Neural cell (in vitro differentiated cells): ENCODE data around the gene ADGRG3. TPM values are rescaled to one million over a fixed set of nuclear protein-coding genes. Genes with fewer than 3 reads are reported as not detected.

ENCODE experiments used
- H2AFZ ChIP-seq: fragments of 200-600, 300-800 bp; sonication (generic), shearing (Covaris generic); 2 replicates; pipeline ENCODE4 v1.6.0; 2014; ENCODE audit warnings: low read depth, mild to moderate bottlenecking, antibody characterized with exemption, low read length, moderate library complexity
- H3F3A ChIP-seq: fragments of 200-600 bp; shearing (Covaris generic); 2 replicates; pipeline ENCODE4 v1.6.1; 2016; ENCODE audit warnings: mild to moderate bottlenecking, moderate library complexity, mixed read lengths, antibody characterized with exemption, low read length; ENCODE audit not compliant: insufficient read depth, poor library complexity, severe bottlenecking
- H3K27ac ChIP-seq: fragments of 200-600, 300-800 bp; sonication (generic), shearing (Covaris generic); 2 replicates; pipeline ENCODE4 v1.5.1; 2014; ENCODE audit warnings: mild to moderate bottlenecking, low read length, moderate library complexity
- H3K27me3 ChIP-seq: fragments of 300-800, 200-600 bp; sonication (generic), shearing (Covaris generic); 2 replicates; pipeline ENCODE4 v1.6.0; 2014; ENCODE audit warnings: mild to moderate bottlenecking, low read depth, low read length, moderate library complexity; ENCODE audit not compliant: insufficient read depth
- H3K36me3 ChIP-seq: fragments of 300-800, 200-600 bp; sonication (generic), shearing (Covaris generic); 2 replicates; pipeline ENCODE4 v1.5.1; 2014; ENCODE audit warnings: mild to moderate bottlenecking, antibody characterized with exemption, low read length, moderate library complexity; ENCODE audit not compliant: insufficient read depth
- H3K4me2 ChIP-seq: fragments of 300-800, 200-600 bp; sonication (generic), shearing (Covaris generic); 2 replicates; pipeline ENCODE4 v1.6.0; 2014; ENCODE audit warnings: mild to moderate bottlenecking, low read length
- H3K4me3 ChIP-seq: fragments of 300-800, 200-600 bp; sonication (generic), shearing (Covaris generic); 2 replicates; pipeline ENCODE4 v1.5.1; 2014; ENCODE audit warnings: mild to moderate bottlenecking, low read length, moderate library complexity
- H3K79me2 ChIP-seq: fragments of 200-600 bp; shearing (Covaris generic); replicated peaks from 2 replicates; pipeline ENCODE4 v1.6.0; 2014; ENCODE audit warnings: mild to moderate bottlenecking, low read length, moderate library complexity; ENCODE audit not compliant: insufficient read depth
- H3K9ac ChIP-seq: fragments of 300-800, 200-600 bp; sonication (generic), shearing (Covaris generic); 2 replicates; pipeline ENCODE4 v1.6.1; 2016; ENCODE audit warnings: mild to moderate bottlenecking, low read length, mixed read lengths
- H3K9me2 ChIP-seq: fragments of 200-600 bp; shearing (Covaris generic); 2 replicates; pipeline ENCODE4 v1.6.1; 2016; ENCODE audit warnings: mild to moderate bottlenecking, low read length, mixed read lengths; ENCODE audit not compliant: insufficient read depth
- H3K9me3 ChIP-seq: fragments of 200-600, 300-800 bp; sonication (generic), shearing (Covaris generic); 2 replicates; pipeline ENCODE4 v1.6.1; 2016; ENCODE audit warnings: mild to moderate bottlenecking, mixed run types, low read length, moderate library complexity, mixed read lengths
- H4K20me1 ChIP-seq: fragments of 200-600 bp; shearing (Covaris generic); 2 replicates; pipeline ENCODE4 v1.6.1; 2016; ENCODE audit warnings: mild to moderate bottlenecking, mixed run types; ENCODE audit not compliant: insufficient read depth
- CTCF ChIP-seq: fragments of 450-650 bp; IDR thresholded peaks from 2 replicates; pipeline ENCODE4 v1.5.1; 2014; ENCODE audit warnings: antibody characterized with exemption, mild to moderate bottlenecking, moderate library complexity; ENCODE audit not compliant: poor library complexity, severe bottlenecking
- EP300 ChIP-seq: fragments of 450-650 bp; conservative IDR thresholded peaks from 2 replicates; pipeline ENCODE4 v1.6.1; 2014; ENCODE audit warnings: antibody characterized with exemption, mild to moderate bottlenecking, moderate library complexity; ENCODE audit not compliant: poor library complexity, severe bottlenecking
- EZH2 ChIP-seq: fragments of 200-600, 300-800 bp; shearing (Covaris generic), sonication (generic); IDR thresholded peaks from 2 replicates; pipeline ENCODE4 v1.6.1; 2014; ENCODE audit warnings: antibody characterized with exemption, low read length, borderline replicate concordance, mild to moderate bottlenecking; ENCODE audit not compliant: insufficient read depth, poor library complexity, severe bottlenecking
- MXI1 ChIP-seq: fragments of 450-650 bp; conservative IDR thresholded peaks from 2 replicates; pipeline ENCODE4 v1.6.1; 2014; ENCODE audit warnings: antibody characterized with exemption, mild to moderate bottlenecking; ENCODE audit not compliant: poor library complexity, severe bottlenecking
- POLR2AphosphoS5 ChIP-seq: IDR thresholded peaks from 2 replicates; pipeline ENCODE4 v1.6.1; 2012
- RAD21 ChIP-seq: fragments of 450-650 bp; conservative IDR thresholded peaks from 2 replicates; pipeline ENCODE4 v1.6.1; 2014; ENCODE audit warnings: antibody characterized with exemption, mild to moderate bottlenecking, moderate library complexity
- REST ChIP-seq: IDR thresholded peaks from 2 replicates; pipeline ENCODE4 v1.6.1; 2012; ENCODE audit warnings: borderline replicate concordance
- SMC3 ChIP-seq: fragments of 450-650 bp; conservative IDR thresholded peaks from 2 replicates; pipeline ENCODE4 v1.6.1; 2014; ENCODE audit warnings: antibody characterized with exemption, mild to moderate bottlenecking, moderate library complexity; ENCODE audit not compliant: poor library complexity
- TAF1 ChIP-seq: IDR thresholded peaks from 2 replicates; pipeline ENCODE4 v1.6.1; 2012; ENCODE audit warnings: low read depth
- polyA plus RNA-seq: library from polyadenylated mRNA; depleted of rRNA; stranded (reverse); fragments of >200 nt; gene quantifications from 2 replicates; pipeline ENCODE4 v1.2.3, GENCODE V29; 2014

The ADGRG3 gene
- polyA plus RNA-seq, 1 donor from 2014 or later: 0.62 TPM

- Histone ChIP-seq H3K9me2 (no peaks in the 10 kb centered on the region), H3K27me3 (no peaks in the 10 kb centered on the region), H3F3A (no peaks in the 10 kb centered on the region), H4K20me1 (no peaks in the 10 kb centered on the region), H3K36me3 (no peaks in the 10 kb centered on the region), H3K4me3 (no peak overlapping the region), H3K9ac (no peak overlapping the region), H3K4me2 (no peak overlapping the region), H3K79me2 (no peaks in the 10 kb centered on the region), H2AFZ (no peak overlapping the region), H3K9me3 (no peaks in the 10 kb centered on the region), H3K27ac (no peak overlapping the region)
- TF ChIP-seq SMC3 (no peak), POLR2AphosphoS5 (no peak), REST (no peak), EP300 (no peak), CTCF (no peak), TAF1 (no peak), EZH2 (no peak), RAD21 (no peak), MXI1 (no peak)
These were observed 11.8 kb downstream of the ADGRG3 start for GRCh38 chr16:57679767-57680482.

GRCh38 chr16:57680842-57681375 lies 12.8 kb downstream of the ADGRG3 start:
- H3K4me2 ChIP-seq: no peak overlapping the region
- H3K4me3 ChIP-seq: no peak overlapping the region
- H3K9me2 ChIP-seq: no peaks in the 10 kb centered on the region
- H3F3A ChIP-seq: no peaks in the 10 kb centered on the region
- H3K9ac ChIP-seq: no peak overlapping the region
- no peaks in the 10 kb centered on the region for H3K27me3 ChIP-seq
- no peaks in the 10 kb centered on the region for H3K9me3 ChIP-seq
- no peaks in the 10 kb centered on the region for H3K79me2 ChIP-seq
- no peaks in the 10 kb centered on the region for H4K20me1 ChIP-seq
- no peak overlapping the region for H3K27ac ChIP-seq
- H3K36me3 ChIP-seq: no peaks in the 10 kb centered on the region
- no peak for TF ChIP-seq SMC3
- no peak for TF ChIP-seq POLR2AphosphoS5
- no peak for TF ChIP-seq REST
- TF ChIP-seq TAF1: no peak
- TF ChIP-seq EP300: no peak
- no peak for TF ChIP-seq MXI1
- TF ChIP-seq RAD21: no peak
- TF ChIP-seq CTCF: no peak
- TF ChIP-seq EZH2: no peak
- no peak overlapping the region for H2AFZ ChIP-seq
